ENCODE measurements around the gene ATCAY.
"Not testable (repeated sequence)": the region's sequence is repeated elsewhere in the genome, so short reads cannot be mapped to it uniquely, and the experiment has no call there.

ATCAY gene

DNA sequence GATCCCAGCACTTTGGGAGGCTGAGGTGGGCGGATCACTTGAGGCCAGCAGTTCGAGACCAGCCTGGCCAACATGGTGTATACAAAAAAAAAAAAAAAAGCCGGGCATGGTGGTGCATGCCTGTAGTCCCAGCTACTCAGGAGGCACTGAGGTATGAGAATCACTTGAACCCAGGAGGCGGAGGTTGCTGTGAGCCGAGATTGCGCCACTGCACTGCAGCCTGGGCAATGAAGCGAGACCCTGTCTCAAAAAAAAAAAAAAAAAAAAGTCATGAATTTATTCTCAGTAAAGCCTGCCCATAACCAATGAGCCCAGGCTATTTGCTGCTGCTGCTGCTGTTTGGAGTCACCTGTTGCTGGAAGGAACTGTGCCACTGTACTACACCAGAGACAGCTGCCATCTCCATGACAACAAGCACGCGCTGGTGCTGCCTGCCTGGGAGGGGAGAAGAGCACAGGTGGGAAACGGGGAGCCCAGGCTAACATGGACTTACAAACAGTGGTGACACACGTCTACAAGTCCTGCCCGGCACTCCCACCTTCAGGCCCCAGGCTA, 23.0 kb upstream of the ATCAY start:
- no peak for DNase-seq

- no peak for DNase-seq
These were observed 20.0 kb upstream of the ATCAY start for GRCh38 chr19:3860499-3860898.

GRCh38 chr19:3862826-3863500, 17.5 kb upstream of the ATCAY start:
- DNase-seq: no peak

DNA sequence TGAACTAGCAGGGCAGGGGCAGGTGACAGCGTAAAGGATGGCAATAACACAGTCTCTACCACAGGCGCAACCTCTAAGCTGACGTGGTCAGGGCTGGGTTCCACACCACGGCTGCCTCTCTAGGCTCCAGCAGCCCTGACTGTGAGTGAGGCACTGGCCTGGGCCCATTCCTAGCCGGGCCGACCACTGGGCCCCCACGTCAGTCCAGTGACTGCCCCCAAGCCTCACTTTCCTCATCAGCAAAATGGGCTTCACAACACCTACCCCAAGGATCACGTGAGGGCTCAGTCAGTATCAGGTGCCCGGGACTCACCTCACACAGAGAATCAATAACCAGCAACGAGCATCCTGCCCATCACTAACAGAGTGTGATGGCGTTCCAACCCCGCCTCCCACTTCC, 16.8 kb upstream of the ATCAY start:
- no peak for DNase-seq

DNA sequence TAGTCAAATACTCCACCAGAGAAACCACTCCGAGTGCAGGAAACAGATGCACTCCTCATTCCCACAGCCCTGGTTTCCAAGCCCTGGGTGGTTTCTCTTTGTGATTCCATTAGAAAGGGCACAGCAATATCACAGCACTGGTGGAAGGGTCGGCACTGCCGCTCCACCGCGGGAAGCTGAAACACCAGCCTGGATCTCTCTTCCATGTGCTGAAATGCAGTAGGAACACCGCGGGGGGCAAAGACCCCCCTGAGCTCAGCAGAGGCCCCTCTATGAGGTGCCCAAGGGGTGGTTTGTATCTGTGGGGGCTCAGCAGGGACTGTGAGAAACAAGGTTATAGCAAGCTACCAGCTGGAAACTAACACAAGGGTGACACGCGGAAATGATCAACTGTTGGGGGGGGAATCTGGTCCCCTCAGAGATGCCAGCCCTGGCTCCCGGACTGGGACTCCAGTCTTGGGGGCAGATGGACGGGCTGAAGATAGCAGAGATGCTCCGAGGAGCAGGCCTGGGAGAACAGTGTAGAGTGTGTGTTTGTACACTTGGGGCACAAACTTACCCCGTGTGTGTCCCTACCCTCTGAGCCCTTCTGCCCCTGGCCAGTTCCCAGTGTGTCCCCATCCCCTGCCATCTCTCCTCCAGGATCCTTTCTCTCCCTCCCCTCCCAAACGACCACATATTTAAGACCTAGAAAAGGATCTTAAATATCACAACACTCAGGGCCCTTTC, 13.4 kb upstream of the ATCAY start:
- DNase-seq: no peak

- DNase-seq: no peak
These were observed 12.3 kb upstream of the ATCAY start for GRCh38 chr19:3867971-3868769.

- no peak for DNase-seq
These were observed 11.6 kb upstream of the ATCAY start, which contains the start of gene ZFR2 for GRCh38 chr19:3868770-3869456. Gene ZFR2, minus strand, starts transcription at chr19:3869038. Its CDS starts 21 bp downstream, at chr19:3869017.

DNA sequence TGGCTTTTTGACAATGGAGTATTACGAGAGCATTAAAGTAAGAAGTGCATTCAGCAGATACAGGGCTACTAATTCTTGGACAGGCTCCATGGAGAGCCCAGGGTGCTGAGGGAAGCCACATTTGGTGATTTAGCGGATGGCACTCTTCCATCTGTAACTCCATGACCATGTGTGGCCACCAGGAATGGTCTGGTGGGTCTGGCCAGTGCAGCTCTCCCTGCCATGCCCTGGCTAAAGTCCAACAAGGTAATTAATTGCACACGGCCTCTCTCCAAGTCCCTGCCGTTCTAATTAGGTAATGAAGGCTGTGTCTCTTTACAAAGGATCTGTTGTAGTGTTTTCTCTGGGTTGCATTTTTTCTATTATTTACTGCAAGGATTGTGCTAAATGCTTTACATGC, 7.3 kb upstream of the ATCAY start:
- DNase-seq: no peak

- DNase-seq: not testable (repeated sequence)
These were observed 5.8 kb upstream of the ATCAY start for GRCh38 chr19:3874695-3875094.

DNA sequence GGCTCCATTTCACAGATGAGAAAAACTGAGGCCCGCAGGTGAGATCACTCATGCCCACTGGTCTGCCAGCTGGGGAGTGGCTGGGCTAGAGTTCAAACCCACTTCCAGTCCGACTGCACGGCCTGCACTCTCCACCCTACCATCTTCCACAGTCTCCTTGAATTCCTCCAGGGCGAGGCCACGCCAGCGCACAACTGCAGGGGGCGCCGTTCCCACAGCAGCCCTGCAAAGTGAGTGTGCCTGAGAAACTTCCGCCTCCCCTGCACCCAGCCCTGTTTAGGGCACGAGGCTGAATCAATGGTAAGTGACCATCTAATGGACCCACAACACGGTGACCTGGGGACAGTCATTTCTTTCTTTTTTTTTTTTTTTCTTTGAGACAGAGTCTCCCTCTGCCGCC, 829 bp upstream of the ATCAY start:
- no peak for DNase-seq

- no peak for DNase-seq
These were observed 971 bp downstream of the ATCAY start for GRCh38 chr19:3881272-3882040.

- no peak for DNase-seq
These were observed 1.5 kb downstream of the ATCAY start for GRCh38 chr19:3882041-3882384.

- DNase-seq: no peak
These were observed 10.1 kb downstream of the ATCAY start for GRCh38 chr19:3890591-3890990.

DNA sequence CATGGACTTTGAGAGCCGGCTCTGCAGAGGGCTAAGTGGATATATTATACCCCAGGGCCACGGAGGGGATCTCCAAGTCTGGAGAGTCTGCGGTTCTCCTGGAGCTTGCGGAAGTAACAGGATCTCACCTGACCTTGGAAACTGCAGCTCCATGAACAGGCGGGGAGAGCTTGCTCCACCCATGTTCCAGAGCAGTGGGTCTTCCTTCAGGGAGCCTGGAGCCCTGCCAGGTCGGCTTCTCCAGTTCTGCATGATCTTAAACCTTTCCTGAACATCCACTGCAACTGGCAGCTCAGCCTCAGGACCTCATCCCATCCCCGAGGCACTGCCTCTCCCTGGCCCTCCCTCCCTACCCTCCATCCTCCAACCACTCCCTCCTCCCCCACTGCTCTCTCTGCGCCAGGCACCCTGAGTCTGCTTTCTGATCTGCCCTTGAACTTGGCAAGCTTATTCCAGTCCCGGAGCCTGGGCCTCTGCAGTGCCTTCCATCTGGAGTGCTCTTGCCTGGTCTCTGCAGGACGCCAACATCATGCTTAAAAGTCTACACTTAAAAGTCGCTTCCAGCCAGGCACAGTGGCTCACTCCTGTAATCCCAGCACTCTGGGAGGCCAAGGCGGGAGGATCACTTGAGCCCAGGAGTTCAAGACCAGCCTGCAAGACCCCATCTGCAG, 13.2 kb downstream of the ATCAY start:
- no peak for DNase-seq

- not testable (repeated sequence) for DNase-seq
These were observed 14.5 kb downstream of the ATCAY start for GRCh38 chr19:3894959-3895358.

GRCh38 chr19:3895788-3896187, 15.3 kb downstream of the ATCAY start:
- no peak for DNase-seq

DNA sequence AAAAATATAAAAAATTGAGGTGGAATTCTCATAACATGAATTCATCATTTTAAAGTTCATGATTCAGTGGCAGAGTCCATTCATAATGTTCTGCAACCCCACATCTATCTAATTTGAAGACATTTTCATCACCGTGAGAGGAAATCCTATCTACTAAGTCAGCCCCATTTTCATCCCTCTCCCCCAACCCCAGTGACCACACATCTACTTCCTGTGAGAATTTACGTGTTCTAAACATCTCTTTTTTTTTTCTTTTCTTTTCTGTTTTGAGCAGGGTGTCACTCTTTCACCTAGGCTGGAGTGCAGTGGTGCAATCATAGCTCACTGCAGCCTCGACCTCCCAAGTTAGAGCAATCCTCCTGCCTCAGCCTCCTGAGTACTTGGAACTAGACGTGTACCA, 17.5 kb downstream of the ATCAY start:
- no peak for DNase-seq

GRCh38 chr19:3898426-3898825, 17.9 kb downstream of the ATCAY start:
- no peak for DNase-seq

DNA sequence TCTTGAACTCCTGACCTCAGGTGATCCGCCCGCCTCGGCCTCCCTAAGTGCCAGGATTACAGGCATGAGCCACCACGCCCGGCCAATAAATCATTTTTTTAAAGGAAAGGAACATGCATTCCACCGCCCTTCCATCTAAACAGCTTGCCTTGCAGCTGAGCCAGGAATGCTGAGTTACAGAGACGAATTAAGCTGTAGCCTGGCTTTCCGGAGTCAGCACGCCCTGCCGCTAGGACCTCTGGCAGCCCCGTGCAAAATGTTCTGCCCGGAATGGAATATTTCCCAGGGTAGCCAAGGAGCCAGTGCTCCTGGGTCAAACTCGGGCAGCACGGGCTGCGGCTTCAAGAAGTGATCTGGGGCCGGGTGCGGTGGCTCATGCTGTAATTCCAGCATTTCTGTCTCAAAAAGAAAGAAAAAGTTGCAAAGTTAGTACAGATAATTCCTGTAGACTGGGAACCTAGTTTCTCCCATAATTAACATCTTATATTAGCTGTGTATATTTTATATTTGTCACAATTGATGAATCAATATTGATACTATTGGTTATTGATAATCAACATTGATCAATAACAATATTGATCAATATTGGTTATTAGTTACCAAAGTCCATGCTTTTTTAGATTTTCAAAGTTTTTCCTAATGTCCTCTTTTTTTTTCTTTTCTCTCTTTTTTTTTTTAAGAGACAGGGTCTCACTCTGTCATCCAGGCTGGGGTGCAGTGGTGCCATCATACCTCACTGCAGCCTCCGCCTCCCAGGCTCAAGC, 19.2 kb downstream of the ATCAY start:
- no peak for DNase-seq

DNA sequence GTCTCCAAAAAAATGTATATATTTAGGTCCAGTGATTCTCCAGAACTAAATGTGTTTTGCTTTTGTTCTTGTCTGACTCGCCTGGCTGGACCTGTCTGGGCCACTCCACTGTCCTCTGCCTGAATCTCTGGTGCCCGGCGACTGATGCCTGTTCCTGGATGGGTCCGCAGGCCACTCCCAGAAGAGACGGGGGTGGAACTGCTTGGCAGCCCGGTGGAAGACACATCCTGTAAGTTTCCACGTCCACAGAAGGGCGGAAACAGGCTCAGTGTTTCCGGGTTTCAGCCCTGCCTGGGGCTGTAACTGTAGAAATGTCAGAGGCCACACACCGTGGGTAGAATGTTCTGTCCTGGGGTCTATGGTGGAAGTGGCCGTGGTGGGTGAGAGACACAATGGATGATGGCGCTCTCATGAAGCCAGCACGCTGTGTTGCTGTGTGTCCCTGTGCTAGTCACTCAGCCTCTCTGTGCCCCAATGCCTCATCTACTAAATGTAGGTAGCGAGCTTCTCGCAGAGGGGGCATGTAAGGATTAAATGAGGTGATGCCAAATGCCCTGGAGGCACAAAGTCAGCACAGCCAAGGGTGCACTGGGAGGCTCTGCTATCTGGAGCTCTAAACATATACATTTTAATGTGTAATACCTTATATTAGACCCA, 22.0 kb downstream of the ATCAY start:
- DNase-seq: no peak

All from 8988T (cell line).